Endometrium (tissue), 2 donors: ENCODE measurements around the gene RNASE9.
"Not testable (repeated sequence)": the region's sequence is repeated elsewhere in the genome, so short reads cannot be mapped to it uniquely, and the experiment has no call there.

Source experiments
- FAIRE-seq: peaks from 2 replicates; lab custom pipeline; 2012; peaks lifted over from hg19 to GRCh38; lab: Jason Lieb, UNC
- donor health status: control.
- donor health status: control.

Gene RNASE9

GRCh38 chr14:20516921-20517320, 43.9 kb downstream of the RNASE9 start:
- no peak for FAIRE-seq

DNA sequence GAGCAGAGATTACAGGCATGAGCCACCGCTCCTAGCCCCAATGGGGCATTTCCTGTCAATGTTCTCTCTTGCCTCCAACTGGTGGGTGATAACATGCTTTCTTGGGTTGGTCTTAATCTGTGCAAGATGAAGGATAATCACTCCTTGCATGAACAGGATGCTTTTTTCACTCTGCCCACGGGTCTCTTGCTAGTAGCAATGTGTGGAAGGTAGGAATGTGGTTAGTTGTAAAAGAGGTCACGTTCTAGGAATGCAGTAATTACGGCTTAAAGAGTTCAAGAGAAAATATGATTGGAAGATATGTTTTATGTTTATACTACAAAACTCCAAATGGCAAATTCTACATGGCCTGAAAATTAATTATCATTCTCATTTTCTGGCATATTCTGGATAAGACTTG, 45.0 kb downstream of the RNASE9 start:
- FAIRE-seq = no peak

DNA sequence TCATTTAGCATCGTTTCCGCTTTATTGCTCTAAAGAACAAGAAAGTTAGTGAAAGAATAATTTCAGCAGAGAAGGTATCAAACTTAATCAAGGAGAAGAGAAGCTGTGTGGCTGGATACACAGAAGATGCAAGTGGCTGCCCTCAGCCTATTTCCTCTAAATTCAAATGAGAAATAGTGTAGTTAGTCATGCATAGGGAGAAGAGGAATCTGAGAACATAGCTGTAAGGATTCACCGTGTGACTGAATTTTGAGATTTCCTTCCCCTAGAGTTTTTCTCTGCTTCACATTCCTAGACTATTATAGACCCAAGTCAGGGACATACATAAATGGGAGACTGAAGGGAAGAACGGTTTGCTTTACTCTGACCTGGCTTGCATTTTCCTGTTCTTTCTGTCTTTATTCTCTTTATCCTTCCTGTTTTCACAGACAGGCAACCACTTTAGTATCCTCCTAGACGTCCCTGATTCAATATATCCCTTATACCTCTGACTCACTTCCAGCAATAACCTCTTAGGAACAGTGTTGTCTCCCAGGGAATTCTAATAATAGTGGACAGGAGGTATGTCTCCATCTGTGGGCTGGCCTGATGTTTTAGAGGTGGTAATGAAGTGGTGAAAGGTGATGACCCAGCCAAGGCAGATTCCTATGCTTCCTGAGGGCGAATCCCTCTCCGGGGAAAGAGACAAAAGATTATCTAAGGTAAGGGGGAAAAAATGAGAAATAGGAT, 48.5 kb downstream of the RNASE9 start:
- FAIRE-seq = no peak

GRCh38 chr14:20508367-20508766, 52.5 kb downstream of the RNASE9 start:
- FAIRE-seq = no peak

GRCh38 chr14:20507537-20507936, 53.3 kb downstream of the RNASE9 start:
- not testable (repeated sequence) for FAIRE-seq

DNA sequence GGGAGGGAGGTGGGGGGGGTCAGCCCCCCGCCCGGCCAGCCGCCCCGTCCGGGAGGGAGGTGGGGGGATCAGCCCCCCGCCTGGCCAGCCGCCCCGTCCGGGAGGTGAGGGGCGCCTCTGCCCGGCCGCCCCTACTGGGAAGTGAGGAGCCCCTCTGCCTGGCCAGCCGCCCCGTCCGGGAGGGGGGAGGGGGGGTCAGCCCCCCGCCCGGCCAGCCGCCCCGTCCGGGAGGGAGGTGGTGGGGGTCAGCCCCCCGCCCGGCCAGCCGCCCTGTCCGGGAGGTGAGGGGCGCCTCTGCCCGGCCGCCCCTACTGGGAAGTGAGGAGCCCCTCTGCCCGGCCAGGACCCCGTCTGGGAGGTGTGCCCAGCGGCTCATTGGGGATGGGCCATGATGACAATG, 54.1 kb downstream of the RNASE9 start:
- not testable (repeated sequence) for FAIRE-seq

DNA sequence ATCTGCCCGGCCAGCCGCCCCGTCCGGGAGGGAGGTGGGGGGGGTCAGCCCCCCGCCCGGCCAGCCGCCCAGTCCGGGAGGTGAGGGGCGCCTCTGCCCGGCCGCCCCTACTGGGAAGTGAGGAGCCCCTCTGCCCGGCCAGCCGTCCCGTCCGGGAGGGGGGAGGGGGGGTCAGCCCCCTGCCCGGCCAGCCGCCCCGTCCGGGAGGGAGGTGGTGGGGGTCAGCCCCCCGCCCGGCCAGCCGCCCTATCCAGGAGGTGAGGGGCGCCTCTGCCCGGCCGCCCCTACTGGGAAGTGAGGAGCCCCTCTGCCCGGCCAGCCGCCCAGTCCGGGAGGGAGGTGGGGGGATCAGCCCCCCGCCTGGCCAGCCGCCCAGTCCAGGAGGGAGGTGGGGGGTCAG, 54.6 kb downstream of the RNASE9 start:
- FAIRE-seq = not testable (repeated sequence)
